SIG-M5 (cell line): ENCODE results near the gene KCNQ1.

Source experiments
- DNase-seq: peaks from one replicate; lab custom pipeline; 2025; lab: John Stamatoyannopoulos, UW

The KCNQ1 gene

GRCh38 chr11:2411446-2412305 is 33.1 kb upstream of the KCNQ1 start:
- DNase-seq = no peak

- DNase-seq = no peak
Observed at GRCh38 chr11:2412323-2412722, 32.5 kb upstream of the KCNQ1 start.

GRCh38 chr11:2413742-2414579 is 30.8 kb upstream of the KCNQ1 start:
- DNase-seq = no peak

GRCh38 chr11:2414616-2415015 is 30.2 kb upstream of the KCNQ1 start:
- DNase-seq = no peak

GRCh38 chr11:2415171-2415570 is 29.6 kb upstream of the KCNQ1 start:
- DNase-seq = no peak

GRCh38 chr11:2415601-2416380 is 29.0 kb upstream of the KCNQ1 start:
- no peak for DNase-seq

GRCh38 chr11:2416765-2417164 is 28.0 kb upstream of the KCNQ1 start:
- no peak for DNase-seq

GRCh38 chr11:2417856-2418692 is 26.7 kb upstream of the KCNQ1 start:
- DNase-seq = no peak

GRCh38 chr11:2418693-2419360 is 26.0 kb upstream of the KCNQ1 start:
- no peak for DNase-seq

GRCh38 chr11:2419638-2420501 is 24.9 kb upstream of the KCNQ1 start:
- DNase-seq = no peak

- no peak for DNase-seq
Observed at GRCh38 chr11:2420502-2421225, 24.1 kb upstream of the KCNQ1 start.

- no peak for DNase-seq
Observed at GRCh38 chr11:2421226-2421994, 23.4 kb upstream of the KCNQ1 start.

- DNase-seq = no peak
Observed at GRCh38 chr11:2421996-2422395, 22.8 kb upstream of the KCNQ1 start.

- DNase-seq = no peak
Observed at GRCh38 chr11:2422461-2423156, 22.2 kb upstream of the KCNQ1 start.

GRCh38 chr11:2423157-2424025 is 21.4 kb upstream of the KCNQ1 start:
- DNase-seq = no peak

- DNase-seq = no peak
Observed at GRCh38 chr11:2424811-2425495, 19.9 kb upstream of the KCNQ1 start.
